ENCODE measurements around the gene NLRC3.

DNA sequence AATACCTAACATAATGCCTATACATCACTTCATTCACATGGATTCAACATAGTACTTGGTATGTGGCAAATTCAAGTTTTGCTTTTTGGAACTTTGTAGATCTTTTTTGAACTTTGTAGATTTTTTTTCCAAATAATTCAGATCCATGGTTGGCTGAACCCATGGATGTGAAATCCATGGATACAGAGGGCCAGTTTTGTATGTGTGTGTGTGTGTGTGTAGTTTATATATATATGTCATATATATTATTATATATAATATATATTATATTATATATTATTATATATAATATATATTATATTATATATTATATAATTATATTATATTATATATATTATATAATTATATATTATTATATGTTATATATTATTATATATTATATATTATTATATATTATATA lies 48.0 kb downstream of the NLRC3 start:
- TF ChIP-seq, protein P1, sequence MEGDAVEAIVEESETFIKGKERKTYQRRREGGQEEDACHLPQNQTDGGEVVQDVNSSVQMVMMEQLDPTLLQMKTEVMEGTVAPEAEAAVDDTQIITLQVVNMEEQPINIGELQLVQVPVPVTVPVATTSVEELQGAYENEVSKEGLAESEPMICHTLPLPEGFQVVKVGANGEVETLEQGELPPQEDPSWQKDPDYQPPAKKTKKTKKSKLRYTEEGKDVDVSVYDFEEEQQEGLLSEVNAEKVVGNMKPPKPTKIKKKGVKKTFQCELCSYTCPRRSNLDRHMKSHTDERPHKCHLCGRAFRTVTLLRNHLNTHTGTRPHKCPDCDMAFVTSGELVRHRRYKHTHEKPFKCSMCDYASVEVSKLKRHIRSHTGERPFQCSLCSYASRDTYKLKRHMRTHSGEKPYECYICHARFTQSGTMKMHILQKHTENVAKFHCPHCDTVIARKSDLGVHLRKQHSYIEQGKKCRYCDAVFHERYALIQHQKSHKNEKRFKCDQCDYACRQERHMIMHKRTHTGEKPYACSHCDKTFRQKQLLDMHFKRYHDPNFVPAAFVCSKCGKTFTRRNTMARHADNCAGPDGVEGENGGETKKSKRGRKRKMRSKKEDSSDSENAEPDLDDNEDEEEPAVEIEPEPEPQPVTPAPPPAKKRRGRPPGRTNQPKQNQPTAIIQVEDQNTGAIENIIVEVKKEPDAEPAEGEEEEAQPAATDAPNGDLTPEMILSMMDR (IDR thresholded peaks at IDR 0.05 in 2 of 3, conservative IDR thresholded peaks at IDR 0.05 in 1 of 3; ENCODE audit: borderline replicate concordance in 1 of 3, insufficient read depth in 1 of 3, low read depth in 2 of 3, low read length in 2 of 3), result no peak
- TF ChIP-seq, protein P2, sequence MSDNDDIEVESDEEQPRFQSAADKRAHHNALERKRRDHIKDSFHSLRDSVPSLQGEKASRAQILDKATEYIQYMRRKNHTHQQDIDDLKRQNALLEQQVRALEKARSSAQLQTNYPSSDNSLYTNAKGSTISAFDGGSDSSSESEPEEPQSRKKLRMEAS (IDR thresholded peaks at IDR 0.05), result no peak
- TF ChIP-seq EZH2 (IDR thresholded peaks at IDR 0.05), result no peak
- TF ChIP-seq TCF7L2 (IDR thresholded peaks at IDR 0.05; ENCODE audit: borderline replicate concordance, extremely low read depth, insufficient read depth, insufficient read length), result no peak
- TF ChIP-seq, protein P3, sequence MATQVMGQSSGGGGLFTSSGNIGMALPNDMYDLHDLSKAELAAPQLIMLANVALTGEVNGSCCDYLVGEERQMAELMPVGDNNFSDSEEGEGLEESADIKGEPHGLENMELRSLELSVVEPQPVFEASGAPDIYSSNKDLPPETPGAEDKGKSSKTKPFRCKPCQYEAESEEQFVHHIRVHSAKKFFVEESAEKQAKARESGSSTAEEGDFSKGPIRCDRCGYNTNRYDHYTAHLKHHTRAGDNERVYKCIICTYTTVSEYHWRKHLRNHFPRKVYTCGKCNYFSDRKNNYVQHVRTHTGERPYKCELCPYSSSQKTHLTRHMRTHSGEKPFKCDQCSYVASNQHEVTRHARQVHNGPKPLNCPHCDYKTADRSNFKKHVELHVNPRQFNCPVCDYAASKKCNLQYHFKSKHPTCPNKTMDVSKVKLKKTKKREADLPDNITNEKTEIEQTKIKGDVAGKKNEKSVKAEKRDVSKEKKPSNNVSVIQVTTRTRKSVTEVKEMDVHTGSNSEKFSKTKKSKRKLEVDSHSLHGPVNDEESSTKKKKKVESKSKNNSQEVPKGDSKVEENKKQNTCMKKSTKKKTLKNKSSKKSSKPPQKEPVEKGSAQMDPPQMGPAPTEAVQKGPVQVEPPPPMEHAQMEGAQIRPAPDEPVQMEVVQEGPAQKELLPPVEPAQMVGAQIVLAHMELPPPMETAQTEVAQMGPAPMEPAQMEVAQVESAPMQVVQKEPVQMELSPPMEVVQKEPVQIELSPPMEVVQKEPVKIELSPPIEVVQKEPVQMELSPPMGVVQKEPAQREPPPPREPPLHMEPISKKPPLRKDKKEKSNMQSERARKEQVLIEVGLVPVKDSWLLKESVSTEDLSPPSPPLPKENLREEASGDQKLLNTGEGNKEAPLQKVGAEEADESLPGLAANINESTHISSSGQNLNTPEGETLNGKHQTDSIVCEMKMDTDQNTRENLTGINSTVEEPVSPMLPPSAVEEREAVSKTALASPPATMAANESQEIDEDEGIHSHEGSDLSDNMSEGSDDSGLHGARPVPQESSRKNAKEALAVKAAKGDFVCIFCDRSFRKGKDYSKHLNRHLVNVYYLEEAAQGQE (IDR thresholded peaks at IDR 0.05; ENCODE audit: low read depth), result no peak
- no peak for TF ChIP-seq JUND (IDR thresholded peaks at IDR 0.05)
- TF ChIP-seq POLR2AphosphoS5 (IDR thresholded peaks at IDR 0.05; ENCODE audit: low read depth, low read length), result no peak
- TF ChIP-seq CEBPB (IDR thresholded peaks at IDR 0.05; ENCODE audit: low read depth), result no peak
- TF ChIP-seq ELF1 (IDR thresholded peaks at IDR 0.05; ENCODE audit: borderline replicate concordance, low read depth), result no peak
